Upper lobe of left lung (tissue), 4 donors: ENCODE data around the gene RPS6KA5.
"Not testable (repeated sequence)": the region's sequence is repeated elsewhere in the genome, so short reads cannot be mapped to it uniquely, and the experiment has no call there.

ENCODE experiments used
- CTCF ChIP-seq, 6 experiments: fragments of 450-650 bp in 4 of 6; fragments of 200-600 bp in 2 of 6; sonication (generic) in 2 of 6; IDR thresholded peaks; one replicate each; pipeline ENCODE4 v1.5.1; 2016 to 2019; ENCODE audit warnings: antibody characterized with exemption in 6 of 6
- POLR2A ChIP-seq, 4 donors: fragments of 450-650 bp; IDR thresholded peaks; one replicate each; pipeline ENCODE4 v1.5.1; 2016 to 2017; ENCODE audit warnings: antibody characterized with exemption in 4 of 4, mild to moderate bottlenecking in 2 of 4

GRCh38 chr14:90939252-90939795, 121.1 kb downstream of the RPS6KA5 start:
- not testable (repeated sequence) for TF ChIP-seq CTCF, POLR2A (IDR thresholded peaks at IDR 0.05)
